ENCODE results near the gene SMIM5. TPM values are rescaled to one million over a fixed set of nuclear protein-coding genes. Genes with fewer than 3 reads are reported as not detected.

Gene SMIM5
- total RNA-seq, 1 donor from 2014 or later = 1.7 TPM

DNA sequence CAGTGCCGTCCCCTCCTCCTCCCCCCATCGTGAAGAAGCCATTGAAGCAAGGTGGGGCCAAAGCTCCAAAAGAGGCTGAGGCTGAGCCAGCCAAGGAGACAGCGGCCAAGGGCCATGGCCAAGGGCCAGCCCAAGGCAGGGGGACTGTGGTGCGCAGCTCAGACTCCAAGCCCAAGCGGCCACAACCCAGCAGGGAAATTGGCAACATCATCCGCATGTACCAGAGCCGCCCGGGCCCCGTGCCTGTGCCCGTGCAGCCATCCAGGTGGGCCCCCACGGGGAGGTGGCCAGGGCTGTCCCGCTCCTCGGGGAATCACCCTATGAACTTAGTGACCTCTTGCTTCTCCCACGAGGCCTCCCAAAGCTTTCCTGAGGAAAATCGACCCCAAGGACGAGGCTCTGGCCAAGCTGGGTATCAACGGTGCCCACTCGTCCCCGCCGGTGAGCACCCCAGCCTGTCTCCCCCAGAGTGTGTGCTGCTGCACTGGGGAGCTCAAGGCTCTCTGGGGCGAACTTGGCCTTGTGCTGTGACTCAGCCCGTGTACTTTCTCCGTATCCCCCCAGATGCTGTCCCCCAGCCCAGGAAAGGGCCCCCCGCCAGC, 16.6 kb upstream of the SMIM5 start:
- peaks cover 28% of the 10 kb centered on the region for H3K36me3 Mint-ChIP-seq (ENCODE audit: low read depth)
- H3K9me3 Mint-ChIP-seq = no peaks in the 10 kb centered on the region
- H3K4me1 Mint-ChIP-seq = no peaks in the 10 kb centered on the region
- intact Hi-C loops (cut with micrococcal nuclease) = no loop called here
- no peak for DNase-seq
- POLR2A ChIA-PET = interaction anchor here (1.0 kb wide), 1 partner anchor 22 kb away, joined by 4 read pairs; no protein-coding TSS in a partner anchor
- TF ChIP-seq CTCF (IDR thresholded peaks at IDR 0.05) = no peak
- no peaks in the 10 kb centered on the region for H3K27me3 Mint-ChIP-seq
- H3K27ac Mint-ChIP-seq = no peak overlapping the region
- ATAC-seq (ENCODE audit: low read depth) = no peak
- H3K4me3 Mint-ChIP-seq = no peak overlapping the region
- CTCF ChIA-PET = interaction anchor here (1.3 to 2.5 kb wide), 4 partner anchors 15 to 131 kb away, joined by 5 to 9 read pairs (median 6); no protein-coding TSS in a partner anchor

GRCh38 chr17:75617218-75617617, 16.0 kb upstream of the SMIM5 start:
- intact Hi-C loops (cut with micrococcal nuclease) = no loop called here
- H3K27ac Mint-ChIP-seq = no peak overlapping the region
- DNase-seq = no peak
- POLR2A ChIA-PET = interaction anchor here (1.0 kb wide), 1 partner anchor 23 kb away, joined by 4 read pairs; no protein-coding TSS in a partner anchor
- CTCF ChIA-PET = interaction anchor here (1.3 to 2.5 kb wide), 4 partner anchors 15 to 131 kb away, joined by 5 to 9 read pairs (median 6); no protein-coding TSS in a partner anchor
- no peaks in the 10 kb centered on the region for H3K4me1 Mint-ChIP-seq
- no peak overlapping the region for H3K4me3 Mint-ChIP-seq
- ATAC-seq (ENCODE audit: low read depth) = no peak
- no peak for TF ChIP-seq CTCF (IDR thresholded peaks at IDR 0.05)
- no peaks in the 10 kb centered on the region for H3K27me3 Mint-ChIP-seq
- H3K9me3 Mint-ChIP-seq = no peaks in the 10 kb centered on the region
- peaks cover 28% of the 10 kb centered on the region for H3K36me3 Mint-ChIP-seq (ENCODE audit: low read depth)

- no peak for TF ChIP-seq CTCF (IDR thresholded peaks at IDR 0.05)
- Mint-ChIP-seq H3K4me3 (no peak overlapping the region), H3K9me3 (no peaks in the 10 kb centered on the region), H3K27ac (no peak overlapping the region), H3K36me3 (ENCODE audit: low read depth) (peaks cover 33% of the 10 kb centered on the region), H3K27me3 (no peaks in the 10 kb centered on the region), H3K4me1 (no peaks in the 10 kb centered on the region)
- DNase-seq = no peak
- intact Hi-C loops (cut with micrococcal nuclease) = no loop called here
- POLR2A ChIA-PET = no interaction called here
- no peak for ATAC-seq (ENCODE audit: low read depth)
- CTCF ChIA-PET = interaction anchor here (1.7 to 2.5 kb wide), 3 partner anchors 15 to 17 kb away, joined by 6 to 9 read pairs (median 7); no protein-coding TSS in a partner anchor
These were observed 15.6 kb upstream of the SMIM5 start for GRCh38 chr17:75617675-75618074.

DNA sequence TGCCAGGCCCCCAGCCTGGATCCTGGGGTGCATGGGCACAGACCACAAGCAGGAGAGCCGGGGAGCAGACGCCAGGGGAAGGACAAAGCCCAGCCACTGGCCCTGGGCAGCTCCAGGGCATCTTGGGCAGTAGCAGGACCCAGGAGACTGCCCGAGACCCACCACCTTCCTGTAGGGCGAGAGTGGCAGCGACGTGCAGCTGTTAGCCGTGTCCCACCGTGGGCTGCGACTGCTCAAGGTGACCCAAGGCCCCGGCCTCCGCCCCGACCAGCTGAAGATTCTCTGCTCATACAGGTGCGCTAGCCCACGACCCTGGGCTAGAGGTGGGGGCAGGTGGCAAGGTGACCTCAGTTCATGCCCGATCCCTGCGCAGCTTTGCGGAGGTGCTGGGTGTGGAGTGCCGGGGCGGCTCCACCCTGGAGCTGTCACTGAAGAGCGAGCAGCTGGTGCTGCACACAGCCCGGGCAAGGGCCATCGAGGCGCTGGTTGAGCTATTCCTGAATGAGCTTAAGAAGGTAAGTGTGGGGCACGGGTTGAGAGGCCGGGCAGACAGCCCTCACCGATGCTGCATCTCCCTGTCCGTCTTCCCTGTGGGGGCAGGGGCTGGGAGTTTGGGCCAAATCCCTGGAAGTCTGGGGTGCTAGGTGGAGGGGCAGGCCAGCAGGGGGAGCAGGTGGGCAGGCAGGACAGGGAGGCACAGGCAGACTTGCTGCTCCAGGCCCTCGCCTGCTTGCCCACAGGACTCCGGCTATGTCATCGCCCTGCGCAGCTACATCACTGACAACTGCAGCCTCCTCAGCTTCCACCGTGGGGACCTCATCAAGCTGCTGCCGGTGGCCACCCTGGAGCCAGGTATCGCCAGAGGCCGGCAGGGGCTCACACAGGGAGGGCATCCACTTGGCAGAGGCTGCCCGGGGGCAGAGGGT, 13.5 kb upstream of the SMIM5 start:
- peaks cover 43% of the 10 kb centered on the region for H3K36me3 Mint-ChIP-seq (ENCODE audit: low read depth)
- no peak for TF ChIP-seq CTCF (IDR thresholded peaks at IDR 0.05)

DNA sequence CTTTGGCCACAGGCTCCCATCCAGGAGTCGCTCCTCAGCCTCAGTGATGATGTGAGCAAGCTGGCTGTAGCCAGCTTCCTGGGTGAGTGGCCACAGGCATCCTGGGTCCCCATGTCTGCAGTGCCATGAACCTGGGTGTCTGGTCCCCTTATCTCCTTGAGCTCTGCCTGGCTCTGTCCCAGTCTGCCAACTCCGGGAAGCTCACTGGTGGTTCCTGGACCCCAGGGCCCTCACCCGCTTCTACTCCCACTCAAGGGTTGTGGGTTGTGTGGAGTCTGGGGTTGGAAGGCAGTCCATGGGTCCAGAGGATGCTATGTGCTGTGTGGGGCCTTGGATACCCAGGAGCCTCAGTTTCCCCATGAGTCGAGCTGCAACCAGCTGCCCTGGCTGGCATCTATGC, 11.7 kb upstream of the SMIM5 start:
- ChIA-PET CTCF (interaction anchor here (1.8 kb wide), 1 partner anchor 12 kb away, joined by 6 read pairs; the partner anchor contains the start of gene SMIM5), POLR2A (no interaction called here)
- peaks cover 51% of the 10 kb centered on the region for H3K36me3 Mint-ChIP-seq (ENCODE audit: low read depth)
- no peak for TF ChIP-seq CTCF (IDR thresholded peaks at IDR 0.05)
- no peak overlapping the region for H3K27ac Mint-ChIP-seq
- H3K27me3 Mint-ChIP-seq = no peaks in the 10 kb centered on the region
- intact Hi-C loops (cut with micrococcal nuclease) = no loop called here
- H3K4me3 Mint-ChIP-seq = no peak overlapping the region
- no peaks in the 10 kb centered on the region for H3K4me1 Mint-ChIP-seq
- ATAC-seq (ENCODE audit: low read depth) (no peak), DNase-seq (no peak)
- H3K9me3 Mint-ChIP-seq = no peaks in the 10 kb centered on the region

More for the DNA sequence above, 13.5 kb upstream of the SMIM5 start:
- Mint-ChIP-seq H3K4me1 (no peaks in the 10 kb centered on the region), H3K9me3 (no peaks in the 10 kb centered on the region), H3K27me3 (no peaks in the 10 kb centered on the region), H3K27ac (no peak overlapping the region), H3K4me3 (no peak overlapping the region)
- ChIA-PET POLR2A (interaction anchor here (0.9 kb wide), 2 partner anchors 22 to 130 kb away, joined by 4 read pairs; no protein-coding TSS in a partner anchor), CTCF (interaction anchor here (0.7 to 1.8 kb wide), 7 partner anchors 13 to 134 kb away, joined by 3 to 15 read pairs (median 4); partner anchors contain the start of gene SMIM5)
- intact Hi-C loops (cut with micrococcal nuclease) = no loop called here
- ATAC-seq (ENCODE audit: low read depth) (no peak), DNase-seq (no peak)
